HepG2 (cell line): ENCODE results near the gene FEV.

Experiments
- CHD4 ChIP-seq: fragments of 200-600 bp; sonication (generic); IDR thresholded peaks from 2 replicates; pipeline ENCODE4 v1.7.0; 2017; ENCODE audit warnings: mild to moderate bottlenecking, low read length, borderline replicate concordance
- HNRNPH1 ChIP-seq: fragments of 200-400 bp; formaldehyde crosslinking; optimal IDR thresholded peaks from 2 replicates; pipeline ENCODE3; 2017; ENCODE audit warnings: mild to moderate bottlenecking, low read depth, low read length
- PRDM10 ChIP-seq: sonication (generic); formaldehyde crosslinking; IDR thresholded peaks from 2 replicates; pipeline ENCODE4 v1.4.0; 2020; ENCODE audit warnings: low read depth, missing genetic modification reagents

- no peak for TF ChIP-seq HNRNPH1
- TF ChIP-seq CHD4 = no peak
- TF ChIP-seq PRDM10 (CRISPR knock-in tag) = no peak
Measured at GRCh38 chr2:218954541-218955300, 30.3 kb downstream of the FEV start.
